Measurements from ENCODE around the gene PDS5B. TPM values are rescaled to one million over a fixed set of nuclear protein-coding genes. Genes with fewer than 3 reads are reported as not detected.

Gene PDS5B
- total RNA-seq, 2 donors from 2014 or later = 46.9 to 57.1 TPM

DNA sequence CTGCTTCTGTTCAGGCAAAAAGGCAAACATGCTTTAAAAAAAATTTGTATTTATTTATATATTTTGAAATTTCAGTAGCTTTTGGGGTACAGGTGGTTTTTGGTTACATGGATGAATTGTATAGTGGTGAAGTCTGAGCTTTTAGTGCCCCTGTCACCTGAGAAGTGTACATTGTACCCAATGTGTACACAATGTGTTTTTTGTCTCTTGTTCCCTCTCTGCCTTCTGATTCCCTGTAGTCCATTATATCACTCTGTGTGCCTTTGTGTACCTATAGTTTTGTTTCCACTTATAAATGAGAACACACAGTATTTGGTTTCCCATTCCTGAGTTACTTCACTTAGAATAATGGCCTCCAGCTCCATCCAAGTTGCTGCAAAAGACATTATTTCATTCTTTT is 77.4 kb downstream of the PDS5B start:
- H3K9me3 ChIP-seq (ENCODE audit: control insufficient read depth, low read length) = no peaks in the 10 kb centered on the region
- H3K36me3 ChIP-seq (ENCODE audit: control insufficient read depth, insufficient read depth, low read length) = peaks cover 11% of the 10 kb centered on the region
- no peaks in the 10 kb centered on the region for H3K27me3 ChIP-seq (ENCODE audit: control insufficient read depth, insufficient read depth, low read length, poor library complexity, severe bottlenecking)
- H3K27me3 Mint-ChIP-seq (ENCODE audit: insufficient read depth) = no peaks in the 10 kb centered on the region
- no peak overlapping the region for H3K27ac ChIP-seq (ENCODE audit: low read depth, low read length)
- no peak overlapping the region for H3K27ac Mint-ChIP-seq
- no peaks in the 10 kb centered on the region for H3K9me3 Mint-ChIP-seq
- H3K9ac ChIP-seq (ENCODE audit: extremely low read depth, low read length, poor library complexity, severe bottlenecking) = no peak overlapping the region
- peaks cover 7% of the 10 kb centered on the region for H3K36me3 Mint-ChIP-seq (ENCODE audit: low read depth)
- no peak for DNase-seq
- H3K4me3 Mint-ChIP-seq = no peak overlapping the region
- H3K4me3 ChIP-seq (ENCODE audit: low read length) = no peak overlapping the region
- no peaks in the 10 kb centered on the region for H3K4me1 Mint-ChIP-seq
- no peak for TF ChIP-seq CTCF (conservative IDR thresholded peaks at IDR 0.05)
- H3K4me1 ChIP-seq (ENCODE audit: control insufficient read depth, insufficient read depth, low read length) = no peaks in the 10 kb centered on the region

DNA sequence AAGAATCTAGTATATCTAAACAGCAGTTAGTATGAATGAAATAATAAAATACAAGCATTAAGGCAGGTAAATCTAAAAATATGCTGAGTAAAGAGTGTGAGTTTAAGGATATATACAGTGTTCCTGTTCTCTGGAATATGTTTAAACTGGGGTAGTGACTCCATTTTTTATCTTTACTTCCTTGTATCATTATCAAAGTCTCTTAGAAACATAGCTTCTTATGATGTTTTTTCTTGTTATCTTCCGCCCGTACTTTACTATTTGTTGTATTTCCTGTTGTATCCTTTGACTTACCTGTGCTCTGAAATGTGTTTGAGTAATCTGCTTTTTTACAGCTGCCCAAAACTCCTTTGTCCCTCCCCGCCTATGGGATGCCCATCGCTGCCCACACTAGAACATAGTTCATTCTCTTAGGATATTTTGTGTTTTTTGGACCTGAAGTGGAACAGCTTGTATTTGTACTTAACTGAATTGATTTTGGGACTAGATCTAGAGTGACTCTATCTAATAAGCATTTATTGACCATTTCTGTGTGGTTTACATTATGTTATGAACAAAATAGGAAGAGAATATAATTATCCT is 80.8 kb downstream of the PDS5B start:
- no peak for DNase-seq
- 96% methylated on average over 4 of the region's 4 CpGs; no CpG with 5 or more reads in 1 of the 2 experiments for WGBS, 2 experiments (ENCODE audit: insufficient coverage in 1 of 2, insufficient read length in 1 of 2)
- Mint-ChIP-seq H3K4me3 (no peak overlapping the region), H3K27ac (no peak overlapping the region), H3K4me1 (no peaks in the 10 kb centered on the region), H3K27me3 (ENCODE audit: insufficient read depth) (no peaks in the 10 kb centered on the region), H3K9me3 (no peaks in the 10 kb centered on the region), H3K36me3 (ENCODE audit: low read depth) (peaks cover 7% of the 10 kb centered on the region)
- no peak overlapping the region for H3K27ac ChIP-seq (ENCODE audit: low read depth, low read length)
- peaks cover 19% of the 10 kb centered on the region for H3K36me3 ChIP-seq (ENCODE audit: control insufficient read depth, insufficient read depth, low read length)
- H3K27me3 ChIP-seq (ENCODE audit: control insufficient read depth, insufficient read depth, low read length, poor library complexity, severe bottlenecking) = no peaks in the 10 kb centered on the region
- no peaks in the 10 kb centered on the region for H3K4me1 ChIP-seq (ENCODE audit: control insufficient read depth, insufficient read depth, low read length)
- H3K9me3 ChIP-seq (ENCODE audit: control insufficient read depth, low read length) = no peaks in the 10 kb centered on the region
- TF ChIP-seq CTCF (conservative IDR thresholded peaks at IDR 0.05) = no peak
- H3K4me3 ChIP-seq (ENCODE audit: low read length) = no peak overlapping the region
- H3K9ac ChIP-seq (ENCODE audit: extremely low read depth, low read length, poor library complexity, severe bottlenecking) = no peak overlapping the region

GRCh38 chr13:32669030-32669646 is 82.9 kb downstream of the PDS5B start:
- WGBS, 2 experiments (ENCODE audit: insufficient coverage in 1 of 2, insufficient read length in 1 of 2) = 60% methylated on average over 3 of the region's 3 CpGs; no CpG with 5 or more reads in 1 of the 2 experiments
- TF ChIP-seq CTCF (conservative IDR thresholded peaks at IDR 0.05) = peak; percentile 91
- Mint-ChIP-seq H3K9me3 (no peaks in the 10 kb centered on the region), H3K4me3 (no peak overlapping the region), H3K27ac (no peak overlapping the region), H3K36me3 (ENCODE audit: low read depth) (peaks cover 18% of the 10 kb centered on the region), H3K27me3 (ENCODE audit: insufficient read depth) (no peaks in the 10 kb centered on the region), H3K4me1 (no peaks in the 10 kb centered on the region)
- H3K27me3 ChIP-seq (ENCODE audit: control insufficient read depth, insufficient read depth, low read length, poor library complexity, severe bottlenecking) = no peaks in the 10 kb centered on the region
- H3K4me3 ChIP-seq (ENCODE audit: low read length) = no peak overlapping the region
- peaks cover 6% of the 10 kb centered on the region for H3K9me3 ChIP-seq (ENCODE audit: control insufficient read depth, low read length)
- no peaks in the 10 kb centered on the region for H3K4me1 ChIP-seq (ENCODE audit: control insufficient read depth, insufficient read depth, low read length)
- H3K27ac ChIP-seq (ENCODE audit: low read depth, low read length) = no peak overlapping the region
- DNase-seq = no peak
- peaks cover 40% of the 10 kb centered on the region for H3K36me3 ChIP-seq (ENCODE audit: control insufficient read depth, insufficient read depth, low read length)
- H3K9ac ChIP-seq (ENCODE audit: extremely low read depth, low read length, poor library complexity, severe bottlenecking) = no peak overlapping the region

Measured in endodermal cell (in vitro differentiated cells).